ENCODE results near the gene ALDH1A3.

The ALDH1A3 gene

DNA sequence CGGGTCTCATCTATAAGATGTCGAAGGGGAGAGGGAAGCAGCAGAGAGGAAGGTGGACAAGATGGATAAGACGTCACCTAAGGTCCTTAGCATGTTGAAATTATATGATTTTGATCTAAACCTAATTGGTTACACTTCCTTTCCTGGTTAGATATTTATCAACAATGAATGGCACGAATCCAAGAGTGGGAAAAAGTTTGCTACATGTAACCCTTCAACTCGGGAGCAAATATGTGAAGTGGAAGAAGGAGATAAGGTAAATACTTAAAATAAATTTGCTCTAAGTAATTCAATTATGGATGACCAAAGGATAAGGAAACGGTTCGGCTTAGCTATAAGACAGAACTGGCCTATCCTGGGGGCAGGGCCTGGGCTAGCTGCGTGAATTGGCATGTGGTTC is 5.5 kb downstream of the ALDH1A3 start:
- no peak for DNase-seq (ENCODE audit: low read depth)

GRCh38 chr15:100885811-100886210 is 6.2 kb downstream of the ALDH1A3 start:
- no peak for DNase-seq (ENCODE audit: low read depth)

- no peak for DNase-seq (ENCODE audit: low read depth)
Measured at GRCh38 chr15:100887211-100887913, 7.7 kb downstream of the ALDH1A3 start.

DNA sequence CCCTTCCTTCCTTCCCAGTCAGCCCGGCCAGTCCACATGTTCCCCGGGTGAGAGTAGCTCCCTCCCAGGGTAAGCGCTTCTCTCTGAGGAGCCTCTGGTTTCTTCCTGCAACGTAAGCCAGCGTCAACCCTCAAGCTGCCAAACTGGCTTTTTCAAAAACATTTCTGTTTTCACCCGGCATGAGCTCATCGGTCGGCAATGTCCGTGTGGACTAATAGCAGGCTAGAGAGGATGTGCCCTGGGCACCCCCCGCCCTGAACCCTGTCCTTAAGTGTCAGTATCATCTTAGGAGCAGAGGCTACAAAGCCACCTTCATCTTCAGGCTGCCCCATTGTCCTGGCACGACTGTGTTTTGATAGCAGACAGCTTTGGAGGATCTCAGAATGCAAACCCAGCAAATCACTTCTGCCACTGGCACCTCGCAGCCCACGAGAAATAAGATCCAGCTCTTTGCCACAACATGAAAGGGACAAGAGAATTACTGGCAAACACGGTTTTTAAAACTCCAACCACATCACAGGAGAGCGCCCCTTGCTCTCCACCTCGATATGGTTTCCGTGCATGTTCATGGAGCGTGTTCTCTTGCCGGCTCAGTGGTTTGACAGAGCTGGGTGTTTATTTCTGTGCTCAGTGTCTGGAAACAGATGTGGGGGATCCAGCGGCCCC is 9.9 kb downstream of the ALDH1A3 start:
- DNase-seq (ENCODE audit: low read depth) = peak; percentile 77

- no peak for DNase-seq (ENCODE audit: low read depth)
Measured at GRCh38 chr15:100890051-100890720, 10.6 kb downstream of the ALDH1A3 start.

- DNase-seq (ENCODE audit: low read depth) = no peak
Measured at GRCh38 chr15:100890850-100891249, 11.2 kb downstream of the ALDH1A3 start.

DNA sequence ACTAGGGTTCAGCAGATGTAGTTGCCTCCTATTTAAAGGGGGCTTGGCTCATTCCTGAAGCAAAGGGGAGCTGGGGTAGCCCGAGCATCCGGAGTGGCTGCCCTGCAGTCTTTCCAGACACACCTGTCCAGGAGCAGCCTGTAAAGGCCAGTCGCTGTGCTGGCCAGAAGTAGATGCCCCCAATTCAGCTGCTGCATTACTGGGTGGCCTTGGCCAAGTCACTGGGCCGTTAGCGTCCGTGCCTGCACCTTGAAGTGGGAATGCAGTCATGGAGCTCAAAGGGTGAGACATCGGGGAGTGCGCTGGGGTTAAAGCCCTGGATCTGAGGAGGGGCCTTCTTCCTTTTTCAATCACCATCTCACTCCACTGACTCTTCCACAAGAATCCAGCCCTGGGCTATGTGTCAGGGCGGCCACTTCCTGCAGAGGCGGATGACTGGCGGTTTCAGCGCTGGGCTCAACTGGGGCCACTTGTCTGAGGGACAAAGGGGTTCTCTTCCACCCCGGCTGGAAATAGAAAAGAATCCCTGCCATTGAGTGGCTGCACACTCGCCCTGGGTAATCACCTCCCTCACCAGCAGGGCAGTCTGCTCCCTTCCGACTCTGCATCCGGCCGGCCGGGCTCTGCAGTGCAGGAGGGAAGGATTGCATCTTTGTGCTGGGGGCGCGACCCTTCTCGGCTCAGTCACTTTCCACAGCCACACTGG is 11.8 kb downstream of the ALDH1A3 start:
- no peak for DNase-seq (ENCODE audit: low read depth)

- DNase-seq (ENCODE audit: low read depth) = no peak
Measured at GRCh38 chr15:100892013-100892355, 12.4 kb downstream of the ALDH1A3 start.

GRCh38 chr15:100893261-100893963 is 13.8 kb downstream of the ALDH1A3 start:
- no peak for DNase-seq (ENCODE audit: low read depth)

- no peak for DNase-seq (ENCODE audit: low read depth)
Measured at GRCh38 chr15:100893964-100894295, 14.3 kb downstream of the ALDH1A3 start.

- no peak for DNase-seq (ENCODE audit: low read depth)
Measured at GRCh38 chr15:100895721-100896120, 16.1 kb downstream of the ALDH1A3 start.

DNA sequence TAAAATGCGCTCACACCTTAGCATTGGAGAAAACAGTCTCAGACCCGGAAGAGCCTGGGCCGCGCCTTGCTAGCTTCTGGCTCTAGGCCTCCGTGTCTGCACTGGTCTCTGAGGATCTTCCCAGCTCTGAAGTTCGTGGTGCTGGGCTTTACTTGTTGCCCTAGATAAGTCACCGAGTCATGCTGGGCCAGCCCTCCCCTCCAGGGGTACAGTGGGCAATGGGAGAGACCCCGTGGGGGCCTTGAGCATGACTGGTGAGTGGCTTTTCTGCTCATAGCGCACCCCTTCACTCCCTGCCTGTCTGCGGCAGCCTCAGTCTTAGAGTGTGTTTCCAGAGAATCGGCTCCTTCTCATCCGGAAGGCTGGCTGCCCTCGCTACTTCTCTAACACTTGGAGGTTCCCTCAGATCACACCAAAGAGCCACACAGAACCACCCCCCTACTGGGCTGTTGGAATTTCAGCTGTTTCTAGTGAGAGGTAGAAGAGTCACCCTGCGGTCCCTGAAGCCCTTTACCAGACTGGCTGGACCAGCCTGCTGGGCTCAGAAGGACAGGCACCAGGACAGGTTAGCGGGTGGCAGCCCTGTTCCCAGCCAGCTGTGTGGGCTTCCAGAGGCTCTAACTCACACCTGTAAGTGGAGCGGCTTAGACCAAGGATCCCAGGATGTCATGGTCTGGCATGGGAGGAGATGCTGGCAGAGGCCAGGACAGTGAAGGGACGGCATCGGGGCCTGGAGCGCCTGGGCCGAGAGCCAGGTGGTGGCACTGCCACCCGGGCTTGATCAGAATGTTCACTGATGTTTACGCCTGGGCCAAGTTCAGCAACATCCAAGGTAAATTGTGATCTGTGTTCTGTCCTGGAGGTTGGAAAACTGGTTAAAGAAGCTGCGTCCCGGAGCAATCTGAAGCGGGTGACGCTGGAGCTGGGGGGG is 17.9 kb downstream of the ALDH1A3 start:
- no peak for DNase-seq (ENCODE audit: low read depth)

GRCh38 chr15:100898152-100898490 is 18.5 kb downstream of the ALDH1A3 start:
- DNase-seq (ENCODE audit: low read depth) = no peak

DNA sequence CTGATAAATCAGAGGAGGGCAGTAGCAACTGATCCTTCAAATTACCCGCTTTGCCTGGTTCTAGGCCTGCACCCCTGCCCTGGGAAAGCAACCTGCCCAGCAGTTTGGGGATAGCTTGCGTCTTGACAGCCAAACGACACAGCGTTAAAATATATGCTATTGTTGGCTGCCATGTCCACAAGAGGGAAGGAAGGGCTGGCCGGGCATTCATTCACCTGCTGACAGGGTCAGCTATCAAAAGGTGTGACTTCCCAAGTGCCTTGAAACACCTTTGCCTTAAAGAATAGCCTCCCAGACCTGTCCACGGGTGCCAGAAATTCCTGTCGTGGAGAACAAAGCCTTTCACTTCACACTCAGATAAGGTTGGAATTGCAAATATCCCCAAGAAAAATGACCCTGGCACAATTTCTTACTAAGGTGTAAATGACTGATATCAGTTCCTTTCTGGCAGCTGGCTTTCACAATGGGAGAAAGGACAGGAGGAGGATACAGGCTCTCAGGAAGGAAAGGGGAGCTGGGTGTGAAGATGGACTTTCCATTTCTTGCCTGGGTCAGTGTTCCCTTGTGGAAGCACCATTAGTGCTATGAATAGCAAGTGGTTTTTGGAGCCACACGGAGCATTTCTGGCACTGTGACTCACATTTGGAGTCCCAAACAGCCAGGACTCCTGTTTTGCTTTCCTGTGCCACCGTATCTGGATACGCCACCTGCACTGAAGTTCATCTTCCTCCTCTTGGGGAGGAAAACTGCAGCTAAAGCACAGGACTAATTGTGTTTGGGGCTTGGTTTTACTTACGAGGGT is 19.2 kb downstream of the ALDH1A3 start:
- DNase-seq (ENCODE audit: low read depth) = no peak

- no peak for DNase-seq (ENCODE audit: low read depth)
Measured at GRCh38 chr15:100899601-100900000, 20.0 kb downstream of the ALDH1A3 start.

DNA sequence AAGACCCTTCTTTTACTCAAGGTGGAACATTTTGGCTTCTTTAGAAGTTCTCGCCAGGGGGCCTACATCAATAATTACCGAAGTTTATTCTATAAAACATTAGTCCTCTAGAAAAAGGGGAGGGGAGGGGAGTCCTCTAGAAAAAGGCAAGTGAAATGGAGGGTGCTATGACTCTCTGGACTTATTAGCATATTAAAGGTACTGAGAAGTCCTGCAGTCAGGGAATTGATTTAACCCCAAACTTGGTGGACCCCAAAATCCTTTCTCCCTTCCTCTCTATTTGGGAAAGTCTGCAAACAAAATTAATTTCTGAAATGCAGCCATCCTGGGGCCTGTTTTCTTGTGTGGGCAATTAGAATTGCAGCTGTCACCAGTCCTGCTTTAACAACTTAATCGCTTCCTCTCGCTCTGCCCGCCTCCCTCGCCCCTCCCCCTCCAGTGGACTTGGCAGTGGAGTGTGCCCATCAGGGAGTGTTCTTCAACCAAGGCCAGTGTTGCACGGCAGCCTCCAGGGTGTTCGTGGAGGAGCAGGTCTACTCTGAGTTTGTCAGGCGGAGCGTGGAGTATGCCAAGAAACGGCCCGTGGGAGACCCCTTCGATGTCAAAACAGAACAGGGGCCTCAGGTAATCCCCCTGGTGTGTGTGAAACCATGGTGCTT is 20.6 kb downstream of the ALDH1A3 start:
- no peak for DNase-seq (ENCODE audit: low read depth)

- no peak for DNase-seq (ENCODE audit: low read depth)
Measured at GRCh38 chr15:100900795-100901169, 21.2 kb downstream of the ALDH1A3 start.

GRCh38 chr15:100901296-100901695 is 21.7 kb downstream of the ALDH1A3 start:
- no peak for DNase-seq (ENCODE audit: low read depth)

DNA sequence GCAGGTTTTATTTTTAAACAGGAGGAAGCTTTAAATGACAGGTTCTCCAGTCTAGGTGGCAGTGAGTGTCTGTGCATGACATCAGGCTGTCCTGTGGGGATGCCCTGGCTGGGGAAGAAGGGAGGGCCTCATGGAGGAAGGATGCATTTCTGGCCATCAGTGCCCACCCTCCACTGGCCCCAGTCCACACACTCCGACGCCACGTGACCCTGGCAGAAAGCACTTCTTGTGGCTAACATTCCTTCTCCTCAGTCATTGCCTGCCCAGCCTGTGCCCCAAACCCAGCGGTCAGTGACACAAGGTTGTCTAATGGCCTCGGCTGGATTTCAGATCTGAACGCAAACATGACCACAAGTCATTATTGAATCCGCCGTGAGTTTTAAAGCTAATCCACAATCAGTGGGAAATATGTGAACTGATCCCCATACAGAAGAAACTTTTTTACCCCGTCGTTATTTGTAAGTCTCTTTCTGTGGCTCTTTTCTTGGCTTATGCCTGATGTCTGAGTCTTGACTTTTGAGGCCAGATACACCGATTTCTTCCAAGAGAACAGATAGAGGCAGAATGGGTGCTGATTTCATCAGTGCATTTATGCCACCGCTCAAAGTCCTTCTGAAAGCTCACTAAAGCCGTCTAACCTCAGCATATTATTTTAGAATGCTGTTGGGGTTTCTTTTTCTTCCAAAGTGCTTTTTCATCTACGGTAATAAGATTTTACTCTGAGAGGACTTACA is 22.2 kb downstream of the ALDH1A3 start:
- no peak for DNase-seq (ENCODE audit: low read depth)
